Activated gamma-delta T cell treated with Interleukin-2 at 50 U/mL for 16 hours (primary cell): ENCODE data around the gene ZEB2.
"Not testable (repeated sequence)": the region's sequence is repeated elsewhere in the genome, so short reads cannot be mapped to it uniquely, and the experiment has no call there.

Source experiments
- DNase-seq: peaks from one replicate; pipeline ENCODE4 v3.0.0-alpha.2; 2020

ZEB2 gene

GRCh38 chr2:144376460-144376859 lies 143.5 kb downstream of the ZEB2 start:
- no peak for DNase-seq

- DNase-seq, result no peak
These were observed 145.7 kb downstream of the ZEB2 start for GRCh38 chr2:144374163-144374661.

- DNase-seq, result no peak
These were observed 147.4 kb downstream of the ZEB2 start for GRCh38 chr2:144372410-144373080.

- no peak for DNase-seq
These were observed 148.9 kb downstream of the ZEB2 start for GRCh38 chr2:144370937-144371584.

- DNase-seq, result no peak
These were observed 150.5 kb downstream of the ZEB2 start for GRCh38 chr2:144369416-144369815.

GRCh38 chr2:144366825-144367429 lies 153.0 kb downstream of the ZEB2 start:
- no peak for DNase-seq

GRCh38 chr2:144364944-144365738 lies 154.8 kb downstream of the ZEB2 start:
- no peak for DNase-seq

GRCh38 chr2:144364247-144364646 lies 155.7 kb downstream of the ZEB2 start:
- not testable (repeated sequence) for DNase-seq

- no peak for DNase-seq
These were observed 157.5 kb downstream of the ZEB2 start for GRCh38 chr2:144362401-144362800.

GRCh38 chr2:144361742-144362141 lies 158.2 kb downstream of the ZEB2 start:
- DNase-seq, result no peak

- DNase-seq, result no peak
These were observed 160.2 kb downstream of the ZEB2 start for GRCh38 chr2:144359684-144360083.

GRCh38 chr2:144358979-144359541 lies 160.9 kb downstream of the ZEB2 start:
- DNase-seq, result no peak

- no peak for DNase-seq
These were observed 161.4 kb downstream of the ZEB2 start for GRCh38 chr2:144358374-144358964.

GRCh38 chr2:144357623-144358373 lies 162.1 kb downstream of the ZEB2 start:
- no peak for DNase-seq

- no peak for DNase-seq
These were observed 163.5 kb downstream of the ZEB2 start for GRCh38 chr2:144356402-144356801.

- DNase-seq, result no peak
These were observed 165.0 kb downstream of the ZEB2 start for GRCh38 chr2:144354953-144355352.

- DNase-seq, result no peak
These were observed 168.2 kb downstream of the ZEB2 start for GRCh38 chr2:144351687-144352086.

- DNase-seq, result no peak
These were observed 169.6 kb downstream of the ZEB2 start for GRCh38 chr2:144350151-144350802.

GRCh38 chr2:144349674-144350073 lies 170.2 kb downstream of the ZEB2 start:
- DNase-seq, result no peak

GRCh38 chr2:144348846-144349245 lies 171.1 kb downstream of the ZEB2 start:
- no peak for DNase-seq

- no peak for DNase-seq
These were observed 173.7 kb downstream of the ZEB2 start for GRCh38 chr2:144346229-144346628.
